ENCODE data around the gene DIO3. TPM values are rescaled to one million over a fixed set of nuclear protein-coding genes. Genes with fewer than 3 reads are reported as not detected.

DIO3 gene
- total and polyA plus RNA-seq, 2 of the 4 experiments (the other 2 are of a cell fraction) = not detected

- BruUV-seq (replicated peaks) = no TSS peak
Observed at GRCh38 chr14:101553931-101554330, 7.4 kb upstream of the DIO3 start.

More at GRCh38 chr14:101553931-101554330, 7.4 kb upstream of the DIO3 start:
- in situ Hi-C loops (cut with MboI; ENCODE audit: low sequenced_read_pairs) (no loop called here), dilution Hi-C loops (cut with HindIII; ENCODE audit: low sequenced_read_pairs, unreplicated experiment) (no loop called here), intact Hi-C loops (cut with micrococcal nuclease) (no loop called here)
- H4K20me1 ChIP-seq (ENCODE audit: insufficient read depth, low read length) = no peaks in the 10 kb centered on the region
- ChIA-PET POLR2A (ENCODE audit: unreplicated experiment) (no interaction called here), CTCF (no interaction called here)
- H3K4ac ChIP-seq (ENCODE audit: low read depth, low read length) = no peak overlapping the region
- H3K9me1 ChIP-seq (ENCODE audit: insufficient read depth, low read length) = no peaks in the 10 kb centered on the region
- no peaks in the 10 kb centered on the region for H3K9me3 ChIP-seq (ENCODE audit: control insufficient read depth, insufficient read depth, low read length)
- H4K91ac ChIP-seq (ENCODE audit: insufficient read depth, low read depth, low read length) = no peak overlapping the region
- H2BK15ac ChIP-seq (ENCODE audit: low read depth, low read length) = no peak overlapping the region
- H3K23ac ChIP-seq (ENCODE audit: low read depth, low read length) = no peak overlapping the region
- DNase-seq (no peak), ATAC-seq (ENCODE audit: low read depth) (no peak)
- no peak overlapping the region for H3K56ac ChIP-seq (ENCODE audit: extremely low read depth, insufficient read depth, low read length)
- no peak overlapping the region for H2BK5ac ChIP-seq (ENCODE audit: low read depth, low read length, poor library complexity, severe bottlenecking)
- H3K36me3 ChIP-seq (ENCODE audit: control insufficient read depth, insufficient read depth, low read length) = no peaks in the 10 kb centered on the region
- no peak overlapping the region for H2AFZ ChIP-seq (replicated peaks; ENCODE audit: low read length, poor library complexity)
- no peak overlapping the region for H3K14ac ChIP-seq (replicated peaks; ENCODE audit: low read depth, low read length)
- no peak overlapping the region for H3K18ac ChIP-seq (ENCODE audit: low read depth, low read length)
- H3K9ac ChIP-seq (ENCODE audit: low read depth, low read length) = no peak overlapping the region
- H4K5ac ChIP-seq (ENCODE audit: low read depth, low read length) = no peak overlapping the region
- WGBS, 2 experiments (ENCODE audit: extremely low coverage in 2 of 2, insufficient read length in 1 of 2) = 72% methylated on average over 3 of the region's 6 CpGs; no CpG with 5 or more reads in 1 of the 2 experiments
- H3K79me1 ChIP-seq (ENCODE audit: low read depth in 1 of 2, low read length in 2 of 2) = no peaks in the 10 kb centered on the region
- no peak overlapping the region for H2BK20ac ChIP-seq (ENCODE audit: low read depth, low read length)
- TF ChIP-seq CTCF (conservative IDR thresholded peaks at IDR 0.05; ENCODE audit: low read depth, low read length) (no peak), CEBPB (IDR thresholded peaks at IDR 0.05; ENCODE audit: low read depth, low read length) (no peak), RCOR1 (IDR thresholded peaks at IDR 0.05; ENCODE audit: insufficient replicate concordance, low read length) (no peak), RFX5 (IDR thresholded peaks at IDR 0.05; ENCODE audit: low read depth, low read length) (no peak), MAFK (IDR thresholded peaks at IDR 0.05; ENCODE audit: low read depth, low read length) (no peak), RAD21 (IDR thresholded peaks at IDR 0.05; ENCODE audit: low read length) (no peak), BHLHE40 (IDR thresholded peaks at IDR 0.05; ENCODE audit: low read depth, low read length) (no peak), SMC3 (IDR thresholded peaks at IDR 0.05; ENCODE audit: low read depth, low read length) (no peak), CHD1 (IDR thresholded peaks at IDR 0.05; ENCODE audit: low read depth, low read length) (no peak), MAZ (IDR thresholded peaks at IDR 0.05; ENCODE audit: borderline replicate concordance, low read depth, low read length) (no peak), MXI1 (IDR thresholded peaks at IDR 0.05; ENCODE audit: borderline replicate concordance, low read depth, low read length) (no peak), FOS (IDR thresholded peaks at IDR 0.05; ENCODE audit: low read depth, low read length) (no peak), ELK1 (IDR thresholded peaks at IDR 0.05; ENCODE audit: borderline replicate concordance, low read depth, low read length) (no peak), POLR2A (IDR thresholded peaks at IDR 0.05; ENCODE audit: low read depth, low read length) (no peak)
- H2AK5ac ChIP-seq (ENCODE audit: low read depth, low read length) = no peak overlapping the region
- no peak overlapping the region for H4K8ac ChIP-seq (ENCODE audit: low read depth in 2 of 2, low read length in 2 of 2)
- peak overlapping the region; percentile 34 for H2AK9ac ChIP-seq (replicated peaks; ENCODE audit: low read depth, low read length, poor library complexity)
- no peaks in the 10 kb centered on the region for H3K4me1 ChIP-seq (ENCODE audit: control insufficient read depth, insufficient read depth, low read length)
- no peak overlapping the region for H3K4me3 ChIP-seq (ENCODE audit: insufficient read depth, low read depth, low read length)
- H3K27me3 ChIP-seq (ENCODE audit: control insufficient read depth, insufficient read depth, low read length) = peaks cover 15% of the 10 kb centered on the region; the same call in 1 of the 2 replicates
- no peak overlapping the region for H3K4me2 ChIP-seq (ENCODE audit: low read depth, low read length)
- H2BK120ac ChIP-seq (ENCODE audit: low read depth, low read length) = no peak overlapping the region
- H3K27ac ChIP-seq (ENCODE audit: insufficient read depth, low read length) = no peak overlapping the region

Data from IMR-90 (cell line).